Renal cortical epithelial cell (primary cell): Measurements from ENCODE around the gene MSL3B. TPM values are rescaled to one million over a fixed set of nuclear protein-coding genes. Genes with fewer than 3 reads are reported as not detected.

Source experiments
- DNase-seq: peaks from one replicate; pipeline ENCODE4 v3.0.0-alpha.2; 2011; ENCODE audit warnings: low read depth
- total RNA-seq: library from RNA; depleted of rRNA; stranded (reverse); fragments of >200 nt; gene quantifications from 2 replicates; pipeline ENCODE4 v1.2.3, GENCODE V29; 2014

Gene MSL3B

GRCh38 chr2:233817361-233817911 is 50.8 kb downstream of the MSL3B start:
- DNase-seq: no peak

- no peak for DNase-seq
Observed at GRCh38 chr2:233816771-233817170, 51.4 kb downstream of the MSL3B start.

GRCh38 chr2:233816334-233816733 is 51.9 kb downstream of the MSL3B start:
- no peak for DNase-seq

- DNase-seq: no peak
Observed at GRCh38 chr2:233815861-233816260, 52.3 kb downstream of the MSL3B start.

Other genes with a start within 250 kb of the MSL3B start
- not detected in 2 replicates for gene UGT1A10, start 231.9 kb downstream of the MSL3B start, total RNA-seq
- 37.2 and 110 TPM in 2 replicates for gene UGT1A9, start 196.5 kb downstream of the MSL3B start, total RNA-seq
- gene UGT1A7, start 186.5 kb downstream of the MSL3B start, total RNA-seq: 0.69 and 2.8 TPM in 2 replicates
- gene UGT1A6, start 175.5 kb downstream of the MSL3B start, total RNA-seq: 206 and 675 TPM in 2 replicates
- 0.35 and 3.8 TPM in 2 replicates for gene UGT1A5, start 155.5 kb downstream of the MSL3B start, total RNA-seq
- 1.2 and 3.8 TPM in 2 replicates for gene UGT1A4, start 149.7 kb downstream of the MSL3B start, total RNA-seq
- gene UGT1A3, start 139.3 kb downstream of the MSL3B start, total RNA-seq: 0.17 and 4.1 TPM in 2 replicates
- gene UGT1A1, start 108.1 kb downstream of the MSL3B start, total RNA-seq: 1.2 and 6.2 TPM in 2 replicates
- gene MROH2A, start 90.1 kb downstream of the MSL3B start, total RNA-seq: 0.15 TPM in 1 of 2 replicates, not detected in the other
- gene HJURP, start 13.9 kb downstream of the MSL3B start, total RNA-seq: 1.1 and 13.0 TPM in 2 replicates
- 1.0 and 4.5 TPM in 2 replicates for gene TRPM8, start 49.0 kb upstream of the MSL3B start, total RNA-seq
- gene SPP2, start 182.3 kb upstream of the MSL3B start, total RNA-seq: not detected in 2 replicates